HCT116 (cell line): ENCODE data around the gene SND1.

Experiments
- POLR2AphosphoS5 ChIP-seq: IDR thresholded peaks from 2 replicates; pipeline ENCODE4 v1.6.1; 2011; ENCODE audit warnings: mild to moderate bottlenecking, low read depth, low read length, moderate library complexity
- RAD21 ChIP-seq: IDR thresholded peaks from 2 replicates; pipeline ENCODE4 v1.6.1; 2012; ENCODE audit warnings: low read depth, mild to moderate bottlenecking
- TCF7L2 ChIP-seq: IDR thresholded peaks from 2 replicates; pipeline ENCODE4 v1.7.0; 2011; ENCODE audit warnings: borderline replicate concordance, inconsistent platforms; ENCODE audit not compliant: insufficient read depth, insufficient read length; ENCODE audit errors: extremely low read depth
- YY1 ChIP-seq: IDR thresholded peaks from 2 replicates; pipeline ENCODE4 v1.6.1; 2011; ENCODE audit warnings: low read length, low read depth, moderate library complexity, mild to moderate bottlenecking; ENCODE audit not compliant: insufficient replicate concordance; ENCODE audit errors: extremely low read depth
- ZFX ChIP-seq: fragments of 450-650 bp; IDR thresholded peaks from 2 replicates; pipeline ENCODE4 v1.6.1; 2017
- ZNF274 ChIP-seq: fragments of 200-500 bp; sonication (Bioruptor generic); IDR thresholded peaks from 2 replicates; pipeline ENCODE4 v1.6.1; 2014; ENCODE audit warnings: mild to moderate bottlenecking, low read depth, low read length, inconsistent platforms
- TF ChIP-seq, protein P1 (sequence below), 3 experiments: fragments of 200-600 bp in 1 of 3; sonication (generic) in 1 of 3; IDR thresholded peaks in 2 of 3; conservative IDR thresholded peaks in 1 of 3; 2 replicates each; pipeline ENCODE4 v1.5.1; 2012 to 2017; ENCODE audit warnings: low read depth in 2 of 3, low read length in 2 of 3, antibody characterized with exemption in 1 of 3, borderline replicate concordance in 1 of 3, control low read depth in 1 of 3, mild to moderate bottlenecking in 1 of 3, mixed read lengths in 1 of 3, mixed run types in 1 of 3, moderate library complexity in 1 of 3; ENCODE audit not compliant: insufficient read depth in 1 of 3
- TF ChIP-seq, protein P2 (sequence below): IDR thresholded peaks from 2 replicates; pipeline ENCODE4 v1.6.1; 2011; ENCODE audit warnings: mild to moderate bottlenecking, low read length, moderate library complexity; ENCODE audit not compliant: insufficient replicate concordance; ENCODE audit errors: extremely low read depth
- TF ChIP-seq, protein P3 (sequence below): IDR thresholded peaks from 2 replicates; pipeline ENCODE4 v1.6.1; 2012
- TF ChIP-seq, protein P4 (sequence below): IDR thresholded peaks from 2 replicates; pipeline ENCODE4 v1.6.1; 2012; ENCODE audit warnings: low read depth

DNA sequence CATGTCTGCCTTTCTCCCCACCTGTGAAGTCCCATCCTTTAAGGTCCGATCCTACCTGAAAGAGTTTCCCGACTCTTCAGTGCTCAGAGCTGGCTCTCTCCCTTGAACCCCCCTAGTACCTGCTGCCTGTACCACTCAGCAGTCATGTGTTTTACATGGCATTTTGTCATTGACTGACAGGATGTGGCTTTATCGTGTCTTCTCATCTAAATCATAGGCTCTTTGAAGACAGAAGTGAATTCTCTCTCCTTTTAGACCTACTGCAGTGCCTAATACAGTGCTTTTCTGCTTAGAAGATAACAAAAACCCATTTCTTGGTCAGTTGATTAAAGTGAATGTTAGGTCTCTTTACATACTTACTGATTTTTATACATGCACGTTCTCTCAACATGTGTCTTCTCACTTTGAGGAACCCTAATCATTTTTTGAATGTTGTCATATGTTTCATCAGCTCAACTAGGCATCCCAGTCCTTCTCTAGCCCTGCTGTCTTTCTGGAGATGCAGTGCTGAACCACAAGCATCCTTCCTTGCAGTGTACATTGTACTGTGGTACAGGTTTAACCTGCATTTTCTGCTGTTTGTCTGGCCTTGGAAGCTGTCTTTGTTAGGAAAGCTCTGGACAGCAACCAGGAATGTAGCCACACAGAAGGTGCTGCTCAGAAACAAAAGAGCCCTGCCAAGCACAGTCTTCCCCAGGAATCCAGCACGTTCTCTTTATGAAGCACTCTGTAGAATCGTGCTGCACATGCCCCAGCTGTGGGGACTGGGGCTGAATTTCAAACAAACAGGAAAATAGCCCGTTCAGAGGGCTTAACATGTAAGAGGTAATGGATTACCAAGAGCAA lies 407.4 kb downstream of the SND1 start:
- TF ChIP-seq, protein P1, sequence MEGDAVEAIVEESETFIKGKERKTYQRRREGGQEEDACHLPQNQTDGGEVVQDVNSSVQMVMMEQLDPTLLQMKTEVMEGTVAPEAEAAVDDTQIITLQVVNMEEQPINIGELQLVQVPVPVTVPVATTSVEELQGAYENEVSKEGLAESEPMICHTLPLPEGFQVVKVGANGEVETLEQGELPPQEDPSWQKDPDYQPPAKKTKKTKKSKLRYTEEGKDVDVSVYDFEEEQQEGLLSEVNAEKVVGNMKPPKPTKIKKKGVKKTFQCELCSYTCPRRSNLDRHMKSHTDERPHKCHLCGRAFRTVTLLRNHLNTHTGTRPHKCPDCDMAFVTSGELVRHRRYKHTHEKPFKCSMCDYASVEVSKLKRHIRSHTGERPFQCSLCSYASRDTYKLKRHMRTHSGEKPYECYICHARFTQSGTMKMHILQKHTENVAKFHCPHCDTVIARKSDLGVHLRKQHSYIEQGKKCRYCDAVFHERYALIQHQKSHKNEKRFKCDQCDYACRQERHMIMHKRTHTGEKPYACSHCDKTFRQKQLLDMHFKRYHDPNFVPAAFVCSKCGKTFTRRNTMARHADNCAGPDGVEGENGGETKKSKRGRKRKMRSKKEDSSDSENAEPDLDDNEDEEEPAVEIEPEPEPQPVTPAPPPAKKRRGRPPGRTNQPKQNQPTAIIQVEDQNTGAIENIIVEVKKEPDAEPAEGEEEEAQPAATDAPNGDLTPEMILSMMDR (IDR thresholded peaks at IDR 0.05 in 2 of 3, conservative IDR thresholded peaks at IDR 0.05 in 1 of 3; ENCODE audit: borderline replicate concordance in 1 of 3, insufficient read depth in 1 of 3, low read depth in 2 of 3, low read length in 2 of 3): no peak
- TF ChIP-seq ZFX: no peak
- no peak for TF ChIP-seq YY1
- no peak for TF ChIP-seq RAD21
- TF ChIP-seq, protein P2, sequence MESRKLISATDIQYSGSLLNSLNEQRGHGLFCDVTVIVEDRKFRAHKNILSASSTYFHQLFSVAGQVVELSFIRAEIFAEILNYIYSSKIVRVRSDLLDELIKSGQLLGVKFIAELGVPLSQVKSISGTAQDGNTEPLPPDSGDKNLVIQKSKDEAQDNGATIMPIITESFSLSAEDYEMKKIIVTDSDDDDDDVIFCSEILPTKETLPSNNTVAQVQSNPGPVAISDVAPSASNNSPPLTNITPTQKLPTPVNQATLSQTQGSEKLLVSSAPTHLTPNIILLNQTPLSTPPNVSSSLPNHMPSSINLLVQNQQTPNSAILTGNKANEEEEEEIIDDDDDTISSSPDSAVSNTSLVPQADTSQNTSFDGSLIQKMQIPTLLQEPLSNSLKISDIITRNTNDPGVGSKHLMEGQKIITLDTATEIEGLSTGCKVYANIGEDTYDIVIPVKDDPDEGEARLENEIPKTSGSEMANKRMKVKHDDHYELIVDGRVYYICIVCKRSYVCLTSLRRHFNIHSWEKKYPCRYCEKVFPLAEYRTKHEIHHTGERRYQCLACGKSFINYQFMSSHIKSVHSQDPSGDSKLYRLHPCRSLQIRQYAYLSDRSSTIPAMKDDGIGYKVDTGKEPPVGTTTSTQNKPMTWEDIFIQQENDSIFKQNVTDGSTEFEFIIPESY: no peak
- TF ChIP-seq, protein P3, sequence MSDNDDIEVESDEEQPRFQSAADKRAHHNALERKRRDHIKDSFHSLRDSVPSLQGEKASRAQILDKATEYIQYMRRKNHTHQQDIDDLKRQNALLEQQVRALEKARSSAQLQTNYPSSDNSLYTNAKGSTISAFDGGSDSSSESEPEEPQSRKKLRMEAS: no peak
- TF ChIP-seq, protein P4, sequence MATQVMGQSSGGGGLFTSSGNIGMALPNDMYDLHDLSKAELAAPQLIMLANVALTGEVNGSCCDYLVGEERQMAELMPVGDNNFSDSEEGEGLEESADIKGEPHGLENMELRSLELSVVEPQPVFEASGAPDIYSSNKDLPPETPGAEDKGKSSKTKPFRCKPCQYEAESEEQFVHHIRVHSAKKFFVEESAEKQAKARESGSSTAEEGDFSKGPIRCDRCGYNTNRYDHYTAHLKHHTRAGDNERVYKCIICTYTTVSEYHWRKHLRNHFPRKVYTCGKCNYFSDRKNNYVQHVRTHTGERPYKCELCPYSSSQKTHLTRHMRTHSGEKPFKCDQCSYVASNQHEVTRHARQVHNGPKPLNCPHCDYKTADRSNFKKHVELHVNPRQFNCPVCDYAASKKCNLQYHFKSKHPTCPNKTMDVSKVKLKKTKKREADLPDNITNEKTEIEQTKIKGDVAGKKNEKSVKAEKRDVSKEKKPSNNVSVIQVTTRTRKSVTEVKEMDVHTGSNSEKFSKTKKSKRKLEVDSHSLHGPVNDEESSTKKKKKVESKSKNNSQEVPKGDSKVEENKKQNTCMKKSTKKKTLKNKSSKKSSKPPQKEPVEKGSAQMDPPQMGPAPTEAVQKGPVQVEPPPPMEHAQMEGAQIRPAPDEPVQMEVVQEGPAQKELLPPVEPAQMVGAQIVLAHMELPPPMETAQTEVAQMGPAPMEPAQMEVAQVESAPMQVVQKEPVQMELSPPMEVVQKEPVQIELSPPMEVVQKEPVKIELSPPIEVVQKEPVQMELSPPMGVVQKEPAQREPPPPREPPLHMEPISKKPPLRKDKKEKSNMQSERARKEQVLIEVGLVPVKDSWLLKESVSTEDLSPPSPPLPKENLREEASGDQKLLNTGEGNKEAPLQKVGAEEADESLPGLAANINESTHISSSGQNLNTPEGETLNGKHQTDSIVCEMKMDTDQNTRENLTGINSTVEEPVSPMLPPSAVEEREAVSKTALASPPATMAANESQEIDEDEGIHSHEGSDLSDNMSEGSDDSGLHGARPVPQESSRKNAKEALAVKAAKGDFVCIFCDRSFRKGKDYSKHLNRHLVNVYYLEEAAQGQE: no peak
- no peak for TF ChIP-seq POLR2AphosphoS5
- TF ChIP-seq ZNF274: no peak
- TF ChIP-seq TCF7L2: no peak
